Measurements from ENCODE around the gene ZSWIM1. TPM values are rescaled to one million over a fixed set of nuclear protein-coding genes. Genes with fewer than 3 reads are reported as not detected.

Gene ZSWIM1
- total and polyA plus RNA-seq, 2 of the 13 experiments (the other 11 are each of a cell fraction or from before 2014, with no cell fraction given), result 9.5 to 11.7 TPM

- TF ChIP-seq, protein P1, sequence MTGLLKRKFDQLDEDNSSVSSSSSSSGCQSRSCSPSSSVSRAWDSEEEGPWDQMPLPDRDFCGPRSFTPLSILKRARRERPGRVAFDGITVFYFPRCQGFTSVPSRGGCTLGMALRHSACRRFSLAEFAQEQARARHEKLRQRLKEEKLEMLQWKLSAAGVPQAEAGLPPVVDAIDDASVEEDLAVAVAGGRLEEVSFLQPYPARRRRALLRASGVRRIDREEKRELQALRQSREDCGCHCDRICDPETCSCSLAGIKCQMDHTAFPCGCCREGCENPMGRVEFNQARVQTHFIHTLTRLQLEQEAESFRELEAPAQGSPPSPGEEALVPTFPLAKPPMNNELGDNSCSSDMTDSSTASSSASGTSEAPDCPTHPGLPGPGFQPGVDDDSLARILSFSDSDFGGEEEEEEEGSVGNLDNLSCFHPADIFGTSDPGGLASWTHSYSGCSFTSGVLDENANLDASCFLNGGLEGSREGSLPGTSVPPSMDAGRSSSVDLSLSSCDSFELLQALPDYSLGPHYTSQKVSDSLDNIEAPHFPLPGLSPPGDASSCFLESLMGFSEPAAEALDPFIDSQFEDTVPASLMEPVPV (CRISPR knock-in tag; IDR thresholded peaks at IDR 0.05), result peak; percentile 97
- TF ChIP-seq NFIC (IDR thresholded peaks at IDR 0.05; ENCODE audit: low read length), result peak; percentile 37; the same call in 1 of the 2 replicates
- TF ChIP-seq MBNL3 (CRISPR knock-in tag; conservative IDR thresholded peaks at IDR 0.05), result no peak
- TF ChIP-seq, protein P2, sequence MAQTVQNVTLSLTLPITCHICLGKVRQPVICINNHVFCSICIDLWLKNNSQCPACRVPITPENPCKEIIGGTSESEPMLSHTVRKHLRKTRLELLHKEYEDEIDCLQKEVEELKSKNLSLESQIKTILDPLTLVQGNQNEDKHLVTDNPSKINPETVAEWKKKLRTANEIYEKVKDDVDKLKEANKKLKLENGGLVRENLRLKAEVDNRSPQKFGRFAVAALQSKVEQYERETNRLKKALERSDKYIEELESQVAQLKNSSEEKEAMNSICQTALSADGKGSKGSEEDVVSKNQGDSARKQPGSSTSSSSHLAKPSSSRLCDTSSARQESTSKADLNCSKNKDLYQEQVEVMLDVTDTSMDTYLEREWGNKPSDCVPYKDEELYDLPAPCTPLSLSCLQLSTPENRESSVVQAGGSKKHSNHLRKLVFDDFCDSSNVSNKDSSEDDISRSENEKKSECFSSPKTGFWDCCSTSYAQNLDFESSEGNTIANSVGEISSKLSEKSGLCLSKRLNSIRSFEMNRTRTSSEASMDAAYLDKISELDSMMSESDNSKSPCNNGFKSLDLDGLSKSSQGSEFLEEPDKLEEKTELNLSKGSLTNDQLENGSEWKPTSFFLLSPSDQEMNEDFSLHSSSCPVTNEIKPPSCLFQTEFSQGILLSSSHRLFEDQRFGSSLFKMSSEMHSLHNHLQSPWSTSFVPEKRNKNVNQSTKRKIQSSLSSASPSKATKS (CRISPR knock-in tag; IDR thresholded peaks at IDR 0.05), result no peak
- peak; percentile 87 for TF ChIP-seq GLI4 (CRISPR knock-in tag; IDR thresholded peaks at IDR 0.05; ENCODE audit: borderline replicate concordance)
- TF ChIP-seq TIGD3 (CRISPR knock-in tag; IDR thresholded peaks at IDR 0.05; ENCODE audit: borderline replicate concordance), result 0 out of 2 replicates have a peak, but pooled peaks have one; percentile 13
- no peak for TF ChIP-seq SETDB1 (CRISPR knock-in tag; IDR thresholded peaks at IDR 0.05; ENCODE audit: borderline replicate concordance)
- no peak for TF ChIP-seq ZNF253 (CRISPR knock-in tag; IDR thresholded peaks at IDR 0.05; ENCODE audit: borderline replicate concordance)
- TF ChIP-seq ARID4A (CRISPR knock-in tag; IDR thresholded peaks at IDR 0.05; ENCODE audit: borderline replicate concordance), result peak; percentile 98
- TF ChIP-seq, protein P3, sequence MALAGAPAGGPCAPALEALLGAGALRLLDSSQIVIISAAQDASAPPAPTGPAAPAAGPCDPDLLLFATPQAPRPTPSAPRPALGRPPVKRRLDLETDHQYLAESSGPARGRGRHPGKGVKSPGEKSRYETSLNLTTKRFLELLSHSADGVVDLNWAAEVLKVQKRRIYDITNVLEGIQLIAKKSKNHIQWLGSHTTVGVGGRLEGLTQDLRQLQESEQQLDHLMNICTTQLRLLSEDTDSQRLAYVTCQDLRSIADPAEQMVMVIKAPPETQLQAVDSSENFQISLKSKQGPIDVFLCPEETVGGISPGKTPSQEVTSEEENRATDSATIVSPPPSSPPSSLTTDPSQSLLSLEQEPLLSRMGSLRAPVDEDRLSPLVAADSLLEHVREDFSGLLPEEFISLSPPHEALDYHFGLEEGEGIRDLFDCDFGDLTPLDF (CRISPR knock-in tag; IDR thresholded peaks at IDR 0.05), result 0 out of 2 replicates have a peak, but pooled peaks have one; percentile 8
- peak; percentile 62 for TF ChIP-seq RAD21 (CRISPR knock-in tag; IDR thresholded peaks at IDR 0.05)
- TF ChIP-seq ZNF138 (CRISPR knock-in tag; IDR thresholded peaks at IDR 0.05; ENCODE audit: low read depth), result no peak; the same call in none of the 2 replicates
- 0 out of 2 replicates have a peak, but pooled peaks have one; percentile 0 for TF ChIP-seq ZNF121 (CRISPR knock-in tag; IDR thresholded peaks at IDR 0.05)
Observed at GRCh38 chr20:45857114-45857881, 23.7 kb upstream of the ZSWIM1 start, which contains the start of the genes ACOT8 and ZSWIM3 (continued).
